ENCODE measurements around the gene OOSP1. TPM values are rescaled to one million over a fixed set of nuclear protein-coding genes. Genes with fewer than 3 reads are reported as not detected.

The OOSP1 gene
- polyA plus RNA-seq, 5 donors: 0.17 to 0.39 TPM; not detected in 3

Other genes starting within 250 kb of the OOSP1 start
- gene OR10V1, start 224.6 kb upstream of the OOSP1 start, polyA plus RNA-seq (ENCODE audit: insufficient read depth in 1 of 5, insufficient read length in 5 of 5, low replicate concordance in 1 of 5): not detected
- gene STX3, start 183.1 kb upstream of the OOSP1 start, polyA plus RNA-seq (ENCODE audit: insufficient read depth in 1 of 5, insufficient read length in 5 of 5, low replicate concordance in 1 of 5): 10 to 100 TPM; 20.6 to 30.6 (median 29.3) TPM
- 10 to 100 TPM; 53.1 to 55.5 (median 53.7) TPM for gene MRPL16, start 127.7 kb upstream of the OOSP1 start, polyA plus RNA-seq (ENCODE audit: insufficient read depth in 1 of 5, insufficient read length in 5 of 5, low replicate concordance in 1 of 5)
- not detected for gene CBLIF, start 92.9 kb upstream of the OOSP1 start, polyA plus RNA-seq (ENCODE audit: insufficient read depth in 1 of 5, insufficient read length in 5 of 5, low replicate concordance in 1 of 5)
- under 1 TPM in 2 of 5 donors, not detected in 3; 0.10 to 0.28 TPM for gene TCN1, start 71.9 kb upstream of the OOSP1 start, polyA plus RNA-seq (ENCODE audit: insufficient read depth in 1 of 5, insufficient read length in 5 of 5, low replicate concordance in 1 of 5)
- gene OOSP3, start 59.6 kb upstream of the OOSP1 start, polyA plus RNA-seq (ENCODE audit: insufficient read depth in 1 of 5, insufficient read length in 5 of 5, low replicate concordance in 1 of 5): not detected
- gene OOSP4A, start 25.6 kb downstream of the OOSP1 start, polyA plus RNA-seq (ENCODE audit: insufficient read depth in 1 of 5, insufficient read length in 5 of 5, low replicate concordance in 1 of 5): not detected
- gene OOSP4B, start 78.7 kb downstream of the OOSP1 start, polyA plus RNA-seq (ENCODE audit: insufficient read depth in 1 of 5, insufficient read length in 5 of 5, low replicate concordance in 1 of 5): not detected
- not detected for gene OOSP2, start 102.0 kb downstream of the OOSP1 start, polyA plus RNA-seq (ENCODE audit: insufficient read depth in 1 of 5, insufficient read length in 5 of 5, low replicate concordance in 1 of 5)
- gene MS4A3, start 118.2 kb downstream of the OOSP1 start, polyA plus RNA-seq (ENCODE audit: insufficient read depth in 1 of 5, insufficient read length in 5 of 5, low replicate concordance in 1 of 5): 1 to 10 TPM; 1.2 to 2.3 (median 1.4) TPM
- under 1 TPM in 3 of 5 donors, not detected in 2; 0.04 to 0.07 (median 0.07) TPM for gene MS4A2, start 150.2 kb downstream of the OOSP1 start, polyA plus RNA-seq (ENCODE audit: insufficient read depth in 1 of 5, insufficient read length in 5 of 5, low replicate concordance in 1 of 5)
- 10 to 100 TPM; 16.9 to 41.2 (median 29.4) TPM for gene MS4A6A, start 244.7 kb downstream of the OOSP1 start, polyA plus RNA-seq (ENCODE audit: insufficient read depth in 1 of 5, insufficient read length in 5 of 5, low replicate concordance in 1 of 5)

Measured in right lung (tissue), 5 donors.